NCI-H2171 (cell line): ENCODE measurements around the gene CSRP3.

Source experiments
- DNase-seq: peaks from one replicate; lab custom pipeline; 2025; lab: John Stamatoyannopoulos, UW

Gene CSRP3

GRCh38 chr11:19201737-19202605, at the start of gene CSRP3:
CSRP3 (minus strand) TSS chr11:19201983; CDS start chr11:19192448, 9,535 bp downstream.
- no peak for DNase-seq

- no peak for DNase-seq
Observed at GRCh38 chr11:19251577-19251976, 49.8 kb upstream of the CSRP3 start.

- no peak for DNase-seq
Observed at GRCh38 chr11:19246816-19247215, 45.0 kb upstream of the CSRP3 start.

- DNase-seq = no peak
Observed at GRCh38 chr11:19245351-19245750, 43.6 kb upstream of the CSRP3 start.

GRCh38 chr11:19244621-19245020, 42.8 kb upstream of the CSRP3 start:
- DNase-seq = no peak

GRCh38 chr11:19244084-19244483, 42.3 kb upstream of the CSRP3 start:
- DNase-seq = no peak

GRCh38 chr11:19243613-19244012, 41.8 kb upstream of the CSRP3 start:
- DNase-seq = no peak

GRCh38 chr11:19243143-19243542, 41.4 kb upstream of the CSRP3 start:
- DNase-seq = no peak

GRCh38 chr11:19242179-19242932, 40.6 kb upstream of the CSRP3 start:
- no peak for DNase-seq

- no peak for DNase-seq
Observed at GRCh38 chr11:19241260-19242178, 39.7 kb upstream of the CSRP3 start.

- DNase-seq = peak; percentile 72
Observed at GRCh38 chr11:19240420-19241259, 38.9 kb upstream of the CSRP3 start, which contains the start of gene E2F8. E2F8 (minus strand) TSS chr11:19240945; CDS start chr11:19240121, 824 bp downstream.

- DNase-seq = no peak
Observed at GRCh38 chr11:19239039-19239438, 37.3 kb upstream of the CSRP3 start.

- DNase-seq = no peak
Observed at GRCh38 chr11:19237813-19238212, 36.0 kb upstream of the CSRP3 start.

- no peak for DNase-seq
Observed at GRCh38 chr11:19237381-19237780, 35.6 kb upstream of the CSRP3 start.

- no peak for DNase-seq
Observed at GRCh38 chr11:19234231-19234817, 32.5 kb upstream of the CSRP3 start.

GRCh38 chr11:19232910-19233503, 31.2 kb upstream of the CSRP3 start:
- DNase-seq = no peak

- DNase-seq = no peak
Observed at GRCh38 chr11:19229671-19230070, 27.9 kb upstream of the CSRP3 start.

- DNase-seq = no peak
Observed at GRCh38 chr11:19228968-19229367, 27.2 kb upstream of the CSRP3 start.

- DNase-seq = no peak
Observed at GRCh38 chr11:19226378-19227195, 24.8 kb upstream of the CSRP3 start.
